ENCODE data around the gene MRPL38. TPM values are rescaled to one million over a fixed set of nuclear protein-coding genes. Genes with fewer than 3 reads are reported as not detected.

The MRPL38 gene
- total RNA-seq, 1 donor from 2014 or later = 133 TPM

DNA sequence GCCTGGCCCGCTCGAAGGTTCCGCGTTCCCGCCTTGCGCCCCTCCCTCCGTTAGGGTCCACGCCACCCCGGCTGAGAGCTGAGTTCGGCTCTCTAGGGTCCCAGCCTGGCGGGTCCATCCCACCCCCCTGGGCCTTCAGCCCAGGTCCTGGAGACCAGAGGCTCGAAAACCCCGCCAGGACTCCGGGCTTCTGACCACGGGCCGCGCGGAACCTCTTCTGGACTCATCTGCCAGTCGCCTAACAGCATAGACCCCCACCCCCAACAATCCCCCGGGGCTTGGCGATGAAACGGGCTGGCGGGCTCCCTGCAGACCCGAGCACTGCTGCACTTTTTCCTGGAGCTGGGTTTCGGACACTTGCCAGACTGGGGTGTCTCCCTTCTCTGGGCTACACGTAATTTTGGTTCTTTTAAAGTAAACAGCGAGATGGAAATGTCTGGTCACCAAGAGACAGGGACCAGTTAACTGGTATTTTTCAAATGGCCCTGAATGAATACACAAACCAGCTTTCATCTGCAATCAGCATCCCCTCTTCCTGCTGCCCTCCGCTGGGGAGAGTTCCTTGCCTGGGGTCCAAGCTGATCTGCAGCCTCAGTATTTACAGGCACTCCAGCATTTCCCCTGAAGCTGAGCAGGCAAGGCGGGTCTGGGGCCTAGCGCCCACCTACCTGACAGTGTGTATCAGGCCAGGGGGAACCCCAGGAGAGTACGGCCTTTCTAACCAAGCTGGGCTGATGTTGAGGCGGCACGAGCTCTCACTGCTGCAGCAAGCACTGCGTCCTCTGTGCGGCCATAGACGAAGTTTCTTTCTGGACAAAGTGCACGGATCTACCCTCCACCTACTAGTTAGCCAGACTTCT, 7.3 kb downstream of the MRPL38 start:
- peaks cover 17% of the 10 kb centered on the region for H3K9me3 Mint-ChIP-seq (ENCODE audit: unreplicated experiment)
- peak overlapping the region; percentile 60 for H3K27ac Mint-ChIP-seq (ENCODE audit: unreplicated experiment)
- TF ChIP-seq, protein P1, sequence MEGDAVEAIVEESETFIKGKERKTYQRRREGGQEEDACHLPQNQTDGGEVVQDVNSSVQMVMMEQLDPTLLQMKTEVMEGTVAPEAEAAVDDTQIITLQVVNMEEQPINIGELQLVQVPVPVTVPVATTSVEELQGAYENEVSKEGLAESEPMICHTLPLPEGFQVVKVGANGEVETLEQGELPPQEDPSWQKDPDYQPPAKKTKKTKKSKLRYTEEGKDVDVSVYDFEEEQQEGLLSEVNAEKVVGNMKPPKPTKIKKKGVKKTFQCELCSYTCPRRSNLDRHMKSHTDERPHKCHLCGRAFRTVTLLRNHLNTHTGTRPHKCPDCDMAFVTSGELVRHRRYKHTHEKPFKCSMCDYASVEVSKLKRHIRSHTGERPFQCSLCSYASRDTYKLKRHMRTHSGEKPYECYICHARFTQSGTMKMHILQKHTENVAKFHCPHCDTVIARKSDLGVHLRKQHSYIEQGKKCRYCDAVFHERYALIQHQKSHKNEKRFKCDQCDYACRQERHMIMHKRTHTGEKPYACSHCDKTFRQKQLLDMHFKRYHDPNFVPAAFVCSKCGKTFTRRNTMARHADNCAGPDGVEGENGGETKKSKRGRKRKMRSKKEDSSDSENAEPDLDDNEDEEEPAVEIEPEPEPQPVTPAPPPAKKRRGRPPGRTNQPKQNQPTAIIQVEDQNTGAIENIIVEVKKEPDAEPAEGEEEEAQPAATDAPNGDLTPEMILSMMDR (IDR thresholded peaks at IDR 0.05; ENCODE audit: partially characterized antibody, unreplicated experiment) = no peak
- H3K36me3 Mint-ChIP-seq (ENCODE audit: unreplicated experiment) = peaks cover 4% of the 10 kb centered on the region
- H3K27me3 Mint-ChIP-seq (ENCODE audit: unreplicated experiment) = peaks cover 17% of the 10 kb centered on the region
- peaks cover 22% of the 10 kb centered on the region for H3K4me1 Mint-ChIP-seq (ENCODE audit: low read depth, unreplicated experiment)
- peak overlapping the region; percentile 86 for H3K4me3 Mint-ChIP-seq (ENCODE audit: unreplicated experiment)
- peak; percentile 59 for DNase-seq

DNA sequence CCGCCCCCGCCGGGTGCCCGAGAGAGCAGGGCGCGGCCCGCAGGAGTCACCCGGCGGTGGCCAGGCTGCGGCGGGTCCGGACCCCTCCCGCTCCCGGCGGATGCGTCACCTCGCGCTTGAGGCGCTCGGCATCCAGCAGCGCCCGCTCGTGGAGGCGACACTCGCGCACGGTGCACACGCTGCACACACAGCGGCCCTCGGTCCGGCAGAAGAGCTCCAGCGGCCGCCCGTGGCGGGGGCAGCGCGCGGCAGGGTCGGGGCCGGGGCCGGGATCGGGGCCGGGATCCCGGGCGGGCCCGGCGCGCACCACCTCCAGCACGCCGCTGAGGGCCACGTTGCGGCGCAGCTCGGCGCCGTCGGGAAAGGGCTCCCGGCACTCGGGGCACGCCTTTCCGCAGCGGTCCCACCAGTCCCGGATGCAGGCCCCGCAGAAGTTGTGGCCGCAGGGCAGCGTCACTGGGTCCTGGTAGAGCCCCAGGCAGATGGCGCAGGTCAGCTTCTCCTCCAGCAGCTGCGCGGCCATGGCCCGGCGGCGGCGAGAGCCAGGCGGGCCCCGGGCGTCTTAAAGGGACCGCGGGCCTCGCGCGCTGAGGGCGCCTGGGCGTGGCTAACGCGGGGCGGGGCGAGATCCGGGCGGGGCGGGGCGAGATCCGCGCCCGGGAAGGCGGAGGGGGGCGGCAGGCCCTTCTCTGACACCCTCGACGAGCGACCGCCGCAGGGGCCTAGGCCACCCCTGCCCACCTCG, 8.1 kb downstream of the MRPL38 start, which contains the start of gene TRIM65:
Gene TRIM65 (minus strand): TSS at position 537 of the 745 bp plus-strand sequence. CDS start 14 bp downstream, at position 523.
- Mint-ChIP-seq H3K36me3 (ENCODE audit: unreplicated experiment) (peaks cover 4% of the 10 kb centered on the region), H3K4me3 (ENCODE audit: unreplicated experiment) (peak within 1 kb of the TSS; percentile 87), H3K27ac (ENCODE audit: unreplicated experiment) (peak within 1 kb of the TSS; percentile 90), H3K4me1 (ENCODE audit: low read depth, unreplicated experiment) (peaks cover 22% of the 10 kb centered on the region), H3K9me3 (ENCODE audit: unreplicated experiment) (peaks cover 17% of the 10 kb centered on the region), H3K27me3 (ENCODE audit: unreplicated experiment) (peaks cover 17% of the 10 kb centered on the region)
- peak; percentile 91 for DNase-seq
- TF ChIP-seq, protein P1 (IDR thresholded peaks at IDR 0.05; ENCODE audit: partially characterized antibody, unreplicated experiment) = no peak

DNA sequence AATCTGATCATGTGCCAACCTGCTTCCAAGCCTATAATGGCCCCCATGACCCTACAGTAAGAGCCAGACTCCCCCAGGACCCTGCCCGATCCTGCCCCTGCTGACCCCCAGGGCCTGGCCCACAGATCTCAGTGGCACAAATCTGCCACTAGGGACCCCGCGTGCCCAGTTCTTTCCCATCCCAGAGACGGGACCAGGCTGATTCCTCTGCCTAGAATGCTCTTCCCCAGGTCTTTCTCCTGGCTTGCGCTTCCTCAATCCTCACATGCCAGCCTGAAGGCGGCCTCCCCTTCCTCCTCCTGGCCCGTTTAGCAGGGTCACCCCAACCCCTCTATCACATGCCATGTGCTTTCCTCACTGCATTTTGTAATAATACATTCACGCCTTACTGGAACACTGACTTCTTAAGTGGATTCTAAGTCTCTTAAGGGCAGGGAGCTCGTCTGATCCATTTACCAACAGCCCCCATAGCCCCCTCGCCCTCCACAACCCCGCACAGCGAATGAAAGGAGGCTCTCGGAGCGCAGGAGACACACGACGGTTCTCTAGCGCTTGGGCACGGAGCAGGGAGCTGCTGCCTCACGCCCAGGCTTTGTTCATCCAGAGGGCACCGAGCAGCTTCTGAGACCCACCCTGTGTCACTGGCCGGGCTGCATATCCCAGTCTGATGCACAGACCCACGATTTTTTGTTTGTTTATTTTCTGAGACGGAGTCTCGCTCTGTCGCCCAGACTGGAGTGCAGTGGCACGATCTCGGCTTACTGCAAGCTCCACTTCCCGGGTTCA, 9.1 kb downstream of the MRPL38 start:
- Mint-ChIP-seq H3K27me3 (ENCODE audit: unreplicated experiment) (peaks cover 15% of the 10 kb centered on the region), H3K9me3 (ENCODE audit: unreplicated experiment) (peaks cover 17% of the 10 kb centered on the region), H3K27ac (ENCODE audit: unreplicated experiment) (peak overlapping the region; percentile 90), H3K36me3 (ENCODE audit: unreplicated experiment) (peaks cover 4% of the 10 kb centered on the region), H3K4me3 (ENCODE audit: unreplicated experiment) (peak overlapping the region; percentile 87), H3K4me1 (ENCODE audit: low read depth, unreplicated experiment) (peaks cover 22% of the 10 kb centered on the region)
- peak; percentile 56 for DNase-seq
- TF ChIP-seq, protein P1 (IDR thresholded peaks at IDR 0.05; ENCODE audit: partially characterized antibody, unreplicated experiment) = peak; percentile 42

DNA sequence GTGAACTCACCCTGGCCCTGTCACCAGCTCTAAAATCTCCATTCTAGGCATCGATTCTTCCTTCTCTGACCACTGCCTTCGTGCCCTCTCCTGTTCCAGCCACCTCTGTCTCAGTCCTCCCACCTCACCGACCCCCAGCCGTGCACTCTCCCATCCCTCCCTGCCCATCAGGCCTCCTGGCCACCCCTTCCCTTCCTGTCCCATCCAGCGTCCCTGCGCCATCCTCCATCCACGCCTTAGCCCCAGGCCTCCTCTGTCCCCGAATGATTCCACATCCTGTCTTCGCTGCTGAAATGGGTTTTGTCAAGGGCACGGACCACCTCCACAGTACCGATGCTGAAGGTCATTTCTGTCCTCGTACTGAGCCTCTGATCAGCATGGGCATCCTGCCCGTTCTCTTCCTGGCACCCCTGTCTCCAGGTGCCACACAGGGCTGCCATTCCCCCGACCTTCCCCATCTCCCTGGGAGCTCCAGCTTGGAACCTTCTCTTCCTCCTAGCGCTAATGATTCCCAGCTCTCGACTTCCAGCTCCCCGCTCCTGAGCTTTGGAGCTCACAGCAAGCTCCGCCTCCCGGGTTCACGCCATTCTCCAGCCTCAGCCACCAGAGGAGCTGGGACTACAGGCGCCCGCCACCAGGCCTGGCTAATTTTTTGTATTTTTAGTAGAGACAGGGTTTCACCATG, 10.5 kb downstream of the MRPL38 start:
- peaks cover 27% of the 10 kb centered on the region for H3K4me1 Mint-ChIP-seq (ENCODE audit: low read depth, unreplicated experiment)
- peak overlapping the region; percentile 80 for H3K27ac Mint-ChIP-seq (ENCODE audit: unreplicated experiment)
- peak overlapping the region; percentile 13 for H3K4me3 Mint-ChIP-seq (ENCODE audit: unreplicated experiment)
- H3K27me3 Mint-ChIP-seq (ENCODE audit: unreplicated experiment) = peaks cover 19% of the 10 kb centered on the region
- TF ChIP-seq, protein P1 (IDR thresholded peaks at IDR 0.05; ENCODE audit: partially characterized antibody, unreplicated experiment) = no peak
- no peak for DNase-seq
- peaks cover 4% of the 10 kb centered on the region for H3K36me3 Mint-ChIP-seq (ENCODE audit: unreplicated experiment)
- H3K9me3 Mint-ChIP-seq (ENCODE audit: unreplicated experiment) = peaks cover 17% of the 10 kb centered on the region
